ENCODE data around the gene CELF4.
"Not testable (repeated sequence)": the region's sequence is repeated elsewhere in the genome, so short reads cannot be mapped to it uniquely, and the experiment has no call there.

Gene CELF4

GRCh38 chr18:37465958-37466357 lies 99.6 kb downstream of the CELF4 start:
- DNase-seq (ENCODE audit: low read depth): no peak

- DNase-seq (ENCODE audit: low read depth): no peak
These were observed 101.3 kb downstream of the CELF4 start for GRCh38 chr18:37464257-37464656.

- DNase-seq (ENCODE audit: low read depth): not testable (repeated sequence)
These were observed 104.3 kb downstream of the CELF4 start for GRCh38 chr18:37461329-37461728.

DNA sequence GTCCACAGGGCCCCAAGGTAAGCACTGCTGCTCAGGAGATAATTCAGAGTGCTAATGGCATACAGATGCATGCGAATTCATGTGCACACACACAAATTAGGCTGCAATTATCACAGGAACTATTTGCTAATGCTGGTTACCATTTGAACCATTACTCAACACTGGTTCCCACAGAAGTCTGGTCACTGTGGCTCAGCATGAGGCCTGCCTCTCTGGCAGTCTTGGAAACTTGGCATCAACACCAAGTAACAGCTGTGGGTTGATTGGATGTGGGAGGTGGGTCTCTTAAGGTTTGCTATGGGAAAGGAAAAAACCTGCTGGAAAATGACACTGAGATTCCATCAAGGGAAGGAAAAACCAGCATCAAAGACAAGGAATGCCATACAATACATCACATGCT lies 105.0 kb downstream of the CELF4 start:
- DNase-seq (ENCODE audit: low read depth): no peak

DNA sequence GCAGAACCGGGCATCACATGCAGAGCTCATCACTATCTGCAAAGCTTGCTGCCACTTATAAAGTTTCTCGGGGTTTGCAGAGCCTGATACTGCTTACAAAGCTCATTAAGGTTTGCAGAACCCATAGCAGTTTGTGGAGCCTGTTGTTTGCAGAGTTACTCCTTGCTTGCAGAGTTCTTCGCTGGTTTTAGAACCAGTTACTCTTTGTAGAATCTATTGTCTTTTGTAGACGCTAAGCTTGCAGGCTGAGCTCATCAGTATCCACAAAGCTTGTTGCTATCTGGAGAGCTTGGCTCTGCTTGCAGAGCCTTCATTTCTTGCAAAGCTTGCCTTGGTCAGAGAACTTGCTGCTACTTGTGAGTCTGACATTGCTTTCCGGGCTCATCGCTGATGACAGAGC lies 106.9 kb downstream of the CELF4 start:
- no peak for DNase-seq (ENCODE audit: low read depth)

- no peak for DNase-seq (ENCODE audit: low read depth)
These were observed 107.8 kb downstream of the CELF4 start for GRCh38 chr18:37457753-37458152.

DNA sequence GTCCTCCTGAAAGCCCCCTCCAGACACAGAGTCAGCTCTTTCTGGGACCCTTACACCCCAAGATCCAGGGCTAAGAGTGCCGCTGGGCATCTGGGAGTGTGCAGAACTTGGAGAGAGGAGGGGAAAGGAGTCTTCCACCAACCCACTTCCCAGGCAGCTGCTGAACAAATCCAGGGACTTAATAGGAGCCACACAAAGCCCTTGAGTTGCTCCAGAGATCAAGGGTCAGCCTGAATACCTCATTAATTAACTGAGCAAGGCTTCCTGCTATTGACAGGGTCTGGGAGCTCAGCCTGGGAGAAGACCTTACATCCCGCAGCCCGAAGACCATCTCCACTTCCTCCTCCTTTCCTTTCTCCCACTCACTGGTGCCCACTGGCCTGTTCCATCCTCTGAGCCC lies 108.3 kb downstream of the CELF4 start:
- no peak for DNase-seq (ENCODE audit: low read depth)

GRCh38 chr18:37456873-37457272 lies 108.7 kb downstream of the CELF4 start:
- DNase-seq (ENCODE audit: low read depth): no peak

GRCh38 chr18:37456395-37456794 lies 109.2 kb downstream of the CELF4 start:
- DNase-seq (ENCODE audit: low read depth): no peak

- DNase-seq (ENCODE audit: low read depth): no peak
These were observed 111.8 kb downstream of the CELF4 start for GRCh38 chr18:37453752-37454151.

DNA sequence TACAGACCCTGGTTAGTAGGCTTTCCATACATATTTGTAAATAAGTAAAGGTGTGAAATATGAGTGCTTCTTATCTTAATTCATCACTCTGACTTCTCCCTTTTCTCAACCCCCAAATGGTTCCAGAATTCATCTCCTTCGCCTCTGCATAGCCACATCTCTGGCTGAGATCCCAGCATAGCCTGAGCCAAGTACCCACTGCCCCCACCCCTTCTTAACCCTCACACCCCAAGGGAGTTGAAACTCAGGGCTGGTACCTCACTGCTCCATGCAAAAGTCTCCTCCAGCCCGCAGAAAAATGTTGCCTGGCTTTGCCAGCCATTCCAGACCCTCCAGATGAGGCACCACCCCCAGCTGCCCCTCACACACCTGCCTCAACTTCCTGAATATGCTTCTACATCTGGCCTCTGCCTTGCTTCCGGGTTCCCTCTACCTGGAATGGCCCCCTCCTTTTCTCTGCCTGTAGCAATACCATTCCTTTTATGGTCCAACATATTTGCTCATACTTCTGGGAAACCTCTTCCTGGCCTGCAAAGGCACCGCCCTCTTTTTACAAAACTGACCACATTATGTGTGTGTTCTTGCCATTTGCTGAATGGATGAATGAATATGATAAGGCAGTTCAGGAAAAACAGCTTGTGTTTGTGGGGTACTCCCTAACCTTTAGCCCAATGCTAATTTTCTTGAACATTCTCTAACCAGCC lies 112.8 kb downstream of the CELF4 start:
- no peak for DNase-seq (ENCODE audit: low read depth)

DNA sequence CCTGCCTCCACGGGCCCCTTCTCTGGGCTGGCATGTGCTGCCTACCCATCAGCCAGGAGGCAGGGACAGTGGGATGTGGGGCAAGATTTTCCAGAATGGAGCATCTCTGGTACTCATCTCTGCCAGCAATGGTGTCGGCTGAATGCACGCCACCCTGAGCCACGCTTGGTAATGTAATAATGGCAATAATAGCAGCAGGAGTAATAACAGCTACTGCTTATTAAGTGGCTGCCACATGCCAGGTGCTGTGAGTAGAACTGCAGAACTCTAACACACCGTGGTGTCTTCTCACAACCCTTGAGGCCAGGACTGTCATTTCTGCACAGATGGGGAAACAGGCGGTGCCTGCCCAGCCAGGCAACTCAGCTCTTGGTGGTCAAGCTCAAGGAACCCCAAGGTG lies 113.6 kb downstream of the CELF4 start:
- no peak for DNase-seq (ENCODE audit: low read depth)

GRCh38 chr18:37451239-37451825 lies 114.3 kb downstream of the CELF4 start:
- DNase-seq (ENCODE audit: low read depth): no peak

- no peak for DNase-seq (ENCODE audit: low read depth)
These were observed 115.0 kb downstream of the CELF4 start for GRCh38 chr18:37450434-37451132.

- no peak for DNase-seq (ENCODE audit: low read depth)
These were observed 116.0 kb downstream of the CELF4 start for GRCh38 chr18:37449618-37450017.

GRCh38 chr18:37448946-37449345 lies 116.7 kb downstream of the CELF4 start:
- DNase-seq (ENCODE audit: low read depth): no peak

DNA sequence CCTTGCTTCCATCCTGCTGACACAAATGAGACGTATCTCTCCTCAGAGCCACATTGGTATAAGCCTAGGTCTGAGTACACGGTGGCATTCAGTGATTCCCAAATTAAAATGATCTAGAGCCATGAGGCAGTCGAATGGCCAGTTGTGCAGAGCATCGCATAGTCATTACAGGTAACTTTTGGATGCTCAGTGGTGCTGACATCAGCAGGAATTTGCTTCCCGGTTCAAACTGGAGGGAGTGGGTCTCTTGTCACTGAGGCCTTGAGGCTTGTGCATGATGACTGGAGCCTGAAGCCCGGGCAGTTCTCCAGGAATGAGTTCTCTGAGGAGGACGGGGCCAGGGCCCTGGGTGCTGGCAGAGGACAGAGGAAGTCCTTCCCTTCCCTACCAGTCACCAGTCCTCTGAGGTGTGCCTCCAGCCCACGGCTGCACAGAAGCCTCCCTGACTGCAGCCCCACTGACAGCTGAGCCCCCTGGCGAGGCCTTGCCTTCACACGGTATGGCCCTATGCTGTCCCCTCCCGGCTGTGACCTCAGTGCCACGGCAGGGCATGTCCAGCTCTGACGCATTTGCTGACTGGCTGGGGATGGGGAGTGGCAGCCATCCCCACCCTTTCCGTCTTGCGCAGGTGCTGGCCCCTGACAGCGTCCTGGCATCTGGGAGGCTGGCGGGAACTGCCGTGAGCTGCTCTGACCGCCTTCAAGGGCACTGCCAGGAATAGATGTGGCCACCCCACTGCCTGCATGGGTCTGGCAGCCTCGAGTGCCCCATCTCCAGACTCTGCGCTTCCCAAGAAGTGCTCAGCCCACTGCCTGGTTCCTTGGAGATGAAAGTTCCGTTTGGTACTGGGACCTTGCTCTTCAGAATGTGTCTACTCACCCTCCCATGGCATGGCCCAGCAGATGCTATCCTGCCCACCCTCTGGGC lies 117.4 kb downstream of the CELF4 start:
- no peak for DNase-seq (ENCODE audit: low read depth)

- no peak for DNase-seq (ENCODE audit: low read depth)
These were observed 119.8 kb downstream of the CELF4 start for GRCh38 chr18:37445836-37446235.

GRCh38 chr18:37445368-37445767 lies 120.2 kb downstream of the CELF4 start:
- no peak for DNase-seq (ENCODE audit: low read depth)

- DNase-seq (ENCODE audit: low read depth): no peak
These were observed 122.1 kb downstream of the CELF4 start for GRCh38 chr18:37443325-37444055.

DNA sequence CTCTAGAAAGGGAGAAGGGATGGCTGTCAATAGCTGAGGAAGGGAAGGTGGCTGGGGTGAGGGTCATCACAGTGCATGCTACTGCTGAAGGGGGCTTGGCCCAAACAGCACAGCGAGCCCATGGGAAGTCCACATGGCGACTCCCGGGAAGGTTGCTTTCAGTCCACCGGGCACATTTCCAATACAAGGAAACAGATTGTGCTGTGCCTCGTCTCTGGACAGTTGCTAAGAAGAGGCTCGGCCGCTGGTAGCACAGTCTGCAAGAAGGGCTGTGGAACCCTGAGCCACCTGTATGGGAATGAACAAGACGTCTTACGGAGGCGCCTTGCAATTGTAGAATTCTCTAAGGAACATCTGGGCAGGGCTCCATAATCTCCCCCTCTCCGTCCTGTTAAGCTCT lies 123.1 kb downstream of the CELF4 start:
- no peak for DNase-seq (ENCODE audit: low read depth)

DNA sequence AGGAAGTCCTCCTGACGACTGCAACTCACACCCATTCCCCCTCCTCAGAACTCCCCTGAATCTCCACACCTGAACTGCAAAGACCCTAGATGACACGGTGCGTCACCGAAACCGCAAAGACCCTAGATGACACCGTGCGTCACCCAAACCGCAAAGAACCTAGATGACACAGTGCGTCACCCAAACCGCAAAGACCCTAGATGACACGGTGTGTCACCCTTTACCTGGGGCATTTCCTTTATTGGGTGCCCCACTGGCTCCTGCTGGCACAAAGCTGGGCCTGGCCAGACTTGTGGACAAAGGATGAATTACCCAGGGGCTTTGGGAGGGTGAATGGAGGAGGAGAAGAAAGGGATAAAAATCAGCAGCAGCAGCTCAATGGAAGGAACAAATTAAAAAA lies 123.8 kb downstream of the CELF4 start:
- DNase-seq (ENCODE audit: low read depth): no peak
